ENCODE results near the gene TECTB.

DNA sequence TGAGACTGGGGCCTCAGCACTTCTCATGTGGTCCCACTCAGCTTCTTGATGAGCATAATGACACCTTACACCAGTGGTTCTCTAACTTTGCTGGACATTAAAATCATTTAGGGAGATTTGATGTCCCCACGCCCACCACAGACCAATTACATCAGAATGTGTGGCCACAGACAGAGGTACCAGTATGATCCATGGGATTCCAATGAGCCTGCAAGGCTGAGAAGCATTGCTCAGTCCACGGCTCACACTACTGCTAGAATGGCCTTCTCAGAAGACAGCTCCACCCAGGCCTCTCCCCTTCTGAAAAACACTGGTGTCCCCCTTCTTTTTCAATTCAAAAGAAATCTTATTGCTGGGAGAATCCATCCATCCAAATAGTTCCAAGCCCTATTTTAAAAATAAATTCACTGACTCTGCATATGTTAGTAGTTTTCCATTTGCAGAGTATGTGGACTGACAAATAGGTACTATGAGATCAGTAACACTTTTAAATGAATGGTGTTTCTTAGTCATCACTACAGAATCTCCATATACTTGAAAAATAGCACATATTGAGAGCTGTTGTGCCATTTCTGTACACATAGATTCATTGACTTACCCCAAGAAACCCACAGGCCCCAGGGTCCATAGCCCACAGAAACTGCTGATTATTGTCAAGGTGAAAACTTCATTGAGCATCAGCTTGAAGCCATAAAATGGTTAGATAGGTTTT is 34.5 kb upstream of the TECTB start:
- TF ChIP-seq RAD21 (IDR thresholded peaks at IDR 0.05; ENCODE audit: low read depth) (no peak), POLR2A (IDR thresholded peaks at IDR 0.05; ENCODE audit: borderline replicate concordance, extremely low read depth, insufficient read depth, insufficient read length) (no peak), EZH2phosphoT487 (IDR thresholded peaks at IDR 0.05; ENCODE audit: borderline replicate concordance) (no peak), SRF (IDR thresholded peaks at IDR 0.05; ENCODE audit: low read depth) (no peak), SIN3A (IDR thresholded peaks at IDR 0.05; ENCODE audit: low read depth) (no peak)
- TF ChIP-seq, protein P1, sequence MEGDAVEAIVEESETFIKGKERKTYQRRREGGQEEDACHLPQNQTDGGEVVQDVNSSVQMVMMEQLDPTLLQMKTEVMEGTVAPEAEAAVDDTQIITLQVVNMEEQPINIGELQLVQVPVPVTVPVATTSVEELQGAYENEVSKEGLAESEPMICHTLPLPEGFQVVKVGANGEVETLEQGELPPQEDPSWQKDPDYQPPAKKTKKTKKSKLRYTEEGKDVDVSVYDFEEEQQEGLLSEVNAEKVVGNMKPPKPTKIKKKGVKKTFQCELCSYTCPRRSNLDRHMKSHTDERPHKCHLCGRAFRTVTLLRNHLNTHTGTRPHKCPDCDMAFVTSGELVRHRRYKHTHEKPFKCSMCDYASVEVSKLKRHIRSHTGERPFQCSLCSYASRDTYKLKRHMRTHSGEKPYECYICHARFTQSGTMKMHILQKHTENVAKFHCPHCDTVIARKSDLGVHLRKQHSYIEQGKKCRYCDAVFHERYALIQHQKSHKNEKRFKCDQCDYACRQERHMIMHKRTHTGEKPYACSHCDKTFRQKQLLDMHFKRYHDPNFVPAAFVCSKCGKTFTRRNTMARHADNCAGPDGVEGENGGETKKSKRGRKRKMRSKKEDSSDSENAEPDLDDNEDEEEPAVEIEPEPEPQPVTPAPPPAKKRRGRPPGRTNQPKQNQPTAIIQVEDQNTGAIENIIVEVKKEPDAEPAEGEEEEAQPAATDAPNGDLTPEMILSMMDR (IDR thresholded peaks at IDR 0.05 in 2 of 3, conservative IDR thresholded peaks at IDR 0.05 in 1 of 3; ENCODE audit: borderline replicate concordance in 1 of 3, insufficient read depth in 1 of 3, low read depth in 2 of 3, low read length in 2 of 3): no peak

Data from HCT116 (cell line).